H1 (cell line): ENCODE results near the gene RUNX1. TPM values are rescaled to one million over a fixed set of nuclear protein-coding genes. Genes with fewer than 3 reads are reported as not detected.
A peak's percentile ranks its signal among the peaks of the same experiment; 100 is the strongest.

Experiments used
- CBX5 ChIP-seq: fragments of 300-800, 300-1000 bp; sonication (generic); IDR thresholded peaks from 2 replicates; pipeline ENCODE4 v1.7.1; 2016; ENCODE audit warnings: antibody characterized with exemption, low read length, low read depth
- KDM1A ChIP-seq: fragments of 200-600, 300-600 bp; sonication (generic); IDR thresholded peaks from 2 replicates; pipeline ENCODE4 v1.7.1; 2016; ENCODE audit warnings: mild to moderate bottlenecking, low read length, borderline replicate concordance
- NRF1 ChIP-seq: IDR thresholded peaks from 2 replicates; pipeline ENCODE4 v1.6.1; 2011; ENCODE audit warnings: mild to moderate bottlenecking, low read depth, low read length, improper control_type of control experiment
- RAD21 ChIP-seq, 2 experiments: IDR thresholded peaks in 1 of 2; conservative IDR thresholded peaks in 1 of 2; 2 replicates each; pipeline ENCODE4 v1.6.1; 2011; ENCODE audit warnings: low read depth in 2 of 2, low read length in 2 of 2, improper control_type of control experiment in 1 of 2, inconsistent platforms in 1 of 2, mild to moderate bottlenecking in 1 of 2, moderate library complexity in 1 of 2
- RBBP5 ChIP-seq: IDR thresholded peaks from 2 replicates; pipeline ENCODE4 v1.7.1; 2012; ENCODE audit warnings: low read depth, mild to moderate bottlenecking, inconsistent platforms, low read length, moderate library complexity, borderline replicate concordance
- RNF2 ChIP-seq: fragments of 200-900, 300-1000 bp; sonication (generic); IDR thresholded peaks from 2 replicates; pipeline ENCODE4 v1.7.1; 2016; ENCODE audit warnings: borderline replicate concordance, low read depth, mild to moderate bottlenecking, antibody characterized with exemption, low read length; ENCODE audit not compliant: poor library complexity, severe bottlenecking; ENCODE audit errors: missing control alignments
- SRF ChIP-seq: IDR thresholded peaks from 2 replicates; pipeline ENCODE4 v1.6.1; 2011; ENCODE audit warnings: mild to moderate bottlenecking, low read depth, low read length, moderate library complexity
- TBP ChIP-seq: IDR thresholded peaks from 2 replicates; pipeline ENCODE4 v1.6.1; 2011; ENCODE audit warnings: low read depth, low read length, improper control_type of control experiment
- TCF12 ChIP-seq: IDR thresholded peaks from 2 replicates; pipeline ENCODE4 v1.6.1; 2011; ENCODE audit warnings: low read depth, mild to moderate bottlenecking, low read length
- polyA plus RNA-seq, 7 experiments: library from polyadenylated mRNA; depleted of rRNA in 3 of 7; stranded (reverse) in 5 of 7; unstranded in 2 of 7; fragments of >200 nt in 5 of 7; fragments of 200-250 nt in 2 of 7; gene quantifications; 1 replicate in 5 of 7; 2 replicates in 1 of 7; 4 replicates in 1 of 7; pipeline versions ENCODE4 v1.2.1 to v1.2.3, GENCODE V29; 2011 to 2013; ENCODE audit warnings: missing spikeins in 2 of 7, mixed read lengths in 2 of 7
- total RNA-seq: library from RNA; stranded (reverse); fragmentation: NEBNext Ultra II Directional; extraction: Animal tissue kit (Norgen Biotek cat#: 25700); gene quantifications from 2 replicates; pipeline ENCODE4 v1.2.1, GENCODE V29; 2021
- TF ChIP-seq, protein P1 (sequence below): IDR thresholded peaks from 2 replicates; pipeline ENCODE4 v1.6.1; 2012; ENCODE audit warnings: inconsistent platforms

Gene RUNX1
- total and polyA plus RNA-seq, 2 of the 8 experiments (the other 6 are each of a cell fraction or from before 2014, with no cell fraction given), result 0.20 to 0.60 TPM

DNA sequence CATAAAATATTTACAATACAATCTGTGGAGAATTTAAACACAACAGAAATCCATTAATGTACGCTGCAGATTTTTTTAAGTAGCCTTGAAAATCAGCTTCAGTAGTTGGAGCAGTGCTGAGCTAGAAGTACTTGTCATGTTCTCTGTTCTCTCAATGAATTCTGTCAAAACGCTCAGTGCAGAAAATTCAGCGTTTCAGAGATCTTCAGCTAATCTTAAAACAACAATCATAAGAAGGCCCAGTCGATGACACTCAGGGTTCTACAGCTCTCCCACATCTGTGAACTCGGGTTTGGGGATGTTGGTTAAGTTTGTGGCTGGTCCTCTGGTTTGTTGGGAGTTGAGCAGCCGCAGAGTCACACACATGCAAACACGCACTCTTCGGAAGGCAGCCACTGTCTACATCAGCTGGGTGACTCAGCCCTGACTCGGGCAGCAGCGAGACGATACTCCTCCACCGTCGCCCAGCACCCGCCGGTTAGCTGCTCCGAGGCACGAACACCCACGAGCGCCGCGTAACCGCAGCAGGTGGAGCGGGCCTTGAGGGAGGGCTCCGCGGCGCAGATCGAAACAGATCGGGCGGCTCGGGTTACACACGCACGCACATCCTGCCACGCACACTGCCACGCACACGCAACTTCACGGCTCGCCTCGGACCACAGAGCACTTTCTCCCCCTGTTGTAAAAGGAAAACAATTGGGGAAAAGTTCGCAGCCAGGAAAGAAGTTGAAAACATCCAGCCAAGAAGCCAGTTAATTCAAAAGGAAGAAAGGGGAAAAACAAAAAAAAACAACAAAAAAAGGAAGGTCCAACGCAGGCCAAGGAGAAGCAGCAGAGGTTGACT lies 161.2 kb downstream of the RUNX1 start (continued):
- TF ChIP-seq, protein P1, sequence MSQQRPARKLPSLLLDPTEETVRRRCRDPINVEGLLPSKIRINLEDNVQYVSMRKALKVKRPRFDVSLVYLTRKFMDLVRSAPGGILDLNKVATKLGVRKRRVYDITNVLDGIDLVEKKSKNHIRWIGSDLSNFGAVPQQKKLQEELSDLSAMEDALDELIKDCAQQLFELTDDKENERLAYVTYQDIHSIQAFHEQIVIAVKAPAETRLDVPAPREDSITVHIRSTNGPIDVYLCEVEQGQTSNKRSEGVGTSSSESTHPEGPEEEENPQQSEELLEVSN, result no peak
- TF ChIP-seq KDM1A (0 out of 2 replicates have a peak, but pooled peaks have one; percentile 9), TCF12 (no peak), CBX5 (no peak), RBBP5 (no peak), SRF (no peak), TBP (no peak), RNF2 (peak; percentile 89), RAD21 (IDR thresholded peaks at IDR 0.05 in 1 of 2, conservative IDR thresholded peaks at IDR 0.05 in 1 of 2; ENCODE audit: low read depth in 2 of 2, low read length in 2 of 2) (no peak), NRF1 (no peak)
